GM19099 (cell line): Measurements from ENCODE around the gene PPP2R2B.

Source experiments
- POLR2A ChIP-seq: IDR thresholded peaks from 3 replicates; pipeline ENCODE4 v1.6.1; 2011; ENCODE audit warnings: low read depth; ENCODE audit not compliant: insufficient read length; ENCODE audit errors: extremely low read depth

Gene PPP2R2B

GRCh38 chr5:146721073-146721815 lies 157.3 kb downstream of the PPP2R2B start:
- no peak for TF ChIP-seq POLR2A

GRCh38 chr5:146720107-146720506 lies 158.4 kb downstream of the PPP2R2B start:
- TF ChIP-seq POLR2A: no peak

GRCh38 chr5:146719179-146719578 lies 159.4 kb downstream of the PPP2R2B start:
- no peak for TF ChIP-seq POLR2A

- TF ChIP-seq POLR2A: no peak
Measured at GRCh38 chr5:146718609-146719008, 159.9 kb downstream of the PPP2R2B start.

- TF ChIP-seq POLR2A: no peak
Measured at GRCh38 chr5:146717951-146718350, 160.6 kb downstream of the PPP2R2B start.

GRCh38 chr5:146716636-146717035 lies 161.9 kb downstream of the PPP2R2B start:
- no peak for TF ChIP-seq POLR2A

- TF ChIP-seq POLR2A: no peak
Measured at GRCh38 chr5:146710348-146710747, 168.2 kb downstream of the PPP2R2B start.

GRCh38 chr5:146707316-146707715 lies 171.2 kb downstream of the PPP2R2B start:
- TF ChIP-seq POLR2A: no peak

GRCh38 chr5:146706321-146706972 lies 172.1 kb downstream of the PPP2R2B start:
- no peak for TF ChIP-seq POLR2A

- no peak for TF ChIP-seq POLR2A
Measured at GRCh38 chr5:146704949-146705665, 173.4 kb downstream of the PPP2R2B start.

GRCh38 chr5:146703899-146704298 lies 174.7 kb downstream of the PPP2R2B start:
- no peak for TF ChIP-seq POLR2A

GRCh38 chr5:146703499-146703898 lies 175.1 kb downstream of the PPP2R2B start:
- TF ChIP-seq POLR2A: no peak

GRCh38 chr5:146699664-146700418 lies 178.7 kb downstream of the PPP2R2B start:
- no peak for TF ChIP-seq POLR2A

- TF ChIP-seq POLR2A: no peak
Measured at GRCh38 chr5:146699138-146699537, 179.4 kb downstream of the PPP2R2B start.

GRCh38 chr5:146698651-146699050 lies 179.9 kb downstream of the PPP2R2B start:
- no peak for TF ChIP-seq POLR2A
